KBM-7 (cell line): ENCODE results near the gene DENND5B.
"Not testable (repeated sequence)": the region's sequence is repeated elsewhere in the genome, so short reads cannot be mapped to it uniquely, and the experiment has no call there.

Experiments used
- DNase-seq: peaks from one replicate; pipeline ENCODE4 v3.0.0-alpha.2; 2015
- in situ Hi-C: fragments of 300-500 bp; cut with MboI; formaldehyde crosslinking; loops from 2 replicates; pipeline ENCODE4 v1.14.3; 2020; ENCODE audit warnings: low sequenced_read_pairs, low pct_unique_long_range_greater_than_20kb, mixed read lengths

The DENND5B gene

DNA sequence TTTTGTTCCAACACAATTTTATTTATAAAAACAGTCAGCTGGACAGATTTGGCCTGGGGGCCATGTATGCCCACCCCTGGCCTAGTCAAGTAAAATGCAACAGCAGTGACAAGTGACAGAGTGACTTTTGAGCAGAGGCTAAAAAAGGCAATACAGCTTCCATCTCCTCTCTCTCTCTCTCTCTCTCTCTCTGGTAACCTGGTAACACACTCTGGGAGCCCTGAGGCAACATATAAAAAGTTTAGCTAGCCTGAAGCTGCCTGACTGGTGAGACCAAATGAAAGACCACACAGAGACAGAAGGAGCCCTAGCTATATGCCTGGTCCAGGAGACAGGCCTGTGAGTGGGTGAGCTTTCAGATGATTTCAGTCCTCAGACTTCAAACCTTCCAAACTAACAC lies 105.4 kb downstream of the DENND5B start:
- in situ Hi-C loops: no loop called here

DNA sequence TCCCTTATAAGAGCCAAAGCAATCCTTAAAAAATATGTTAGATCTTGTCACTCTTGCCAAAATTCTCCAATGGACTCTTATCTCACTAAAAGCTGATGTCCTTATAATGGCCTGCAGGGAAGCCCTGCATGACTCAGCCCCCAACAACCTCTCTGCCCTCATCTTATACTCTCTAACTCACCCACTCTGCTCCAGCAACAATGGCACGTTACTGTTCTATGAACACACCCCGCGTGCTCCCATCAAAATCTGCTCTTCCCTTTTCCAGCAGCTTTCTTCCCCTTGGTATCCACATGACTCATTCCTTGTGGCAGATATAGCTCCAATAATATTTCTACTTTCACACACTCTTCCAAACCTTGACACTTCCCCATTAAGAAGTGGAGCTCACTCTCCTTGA lies 108.1 kb downstream of the DENND5B start:
- no peak for DNase-seq
- in situ Hi-C loops: no loop called here

More for the DNA sequence above, 105.4 kb downstream of the DENND5B start:
- no peak for DNase-seq

DNA sequence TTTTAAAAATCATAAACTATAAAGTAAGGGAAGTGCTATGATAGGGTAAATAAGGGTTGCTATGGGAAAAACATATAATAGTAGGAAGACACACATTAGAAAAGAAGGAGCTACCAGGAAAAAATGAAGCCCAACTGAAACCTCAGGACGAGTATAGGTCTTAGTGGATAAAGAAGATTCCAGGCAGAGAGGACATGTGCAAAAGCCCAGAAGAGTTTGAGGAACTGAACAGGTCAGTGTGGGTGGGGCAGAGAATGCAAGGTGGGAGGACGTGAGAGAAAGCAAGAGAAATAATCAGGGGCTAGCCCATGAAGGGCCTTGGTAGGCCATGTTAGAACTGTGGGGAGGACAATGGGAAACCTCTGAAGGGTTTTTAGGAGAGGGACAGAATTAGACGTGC lies 109.5 kb downstream of the DENND5B start:
- no peak for DNase-seq
- in situ Hi-C loops: no loop called here

DNA sequence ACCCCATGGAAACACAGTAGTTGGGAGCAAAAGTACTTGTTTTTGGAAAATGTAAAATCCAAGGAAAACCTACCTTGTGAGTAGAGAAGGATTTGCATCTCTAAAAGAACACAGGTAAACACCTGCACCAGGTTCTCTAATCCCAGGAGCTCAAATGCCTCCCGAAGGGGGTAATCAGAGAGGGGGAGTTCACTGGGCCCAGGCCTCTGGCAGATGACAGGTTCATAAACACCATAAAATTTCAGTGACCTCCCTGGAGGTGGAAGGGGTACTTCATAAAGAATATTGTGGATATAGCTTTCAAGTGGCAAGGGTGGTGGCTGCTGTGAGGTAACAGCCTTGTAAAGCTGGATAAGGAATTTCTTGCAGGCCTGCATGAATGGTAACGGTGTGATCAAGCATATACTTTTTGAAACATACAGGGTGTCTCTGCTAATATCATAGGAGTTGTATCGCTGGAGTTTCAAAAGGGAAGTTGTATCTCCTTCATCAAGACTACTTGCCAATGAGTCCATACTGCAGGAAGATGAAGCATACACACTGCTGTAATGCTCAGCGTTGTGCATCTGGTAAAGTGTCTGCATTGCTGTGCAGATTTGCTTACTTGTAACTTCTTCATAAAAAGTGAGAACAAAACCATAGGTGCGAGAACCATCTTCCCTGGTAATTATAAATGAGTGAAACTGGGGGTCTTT lies 111.3 kb downstream of the DENND5B start:
- in situ Hi-C loops: no loop called here
- no peak for DNase-seq

DNA sequence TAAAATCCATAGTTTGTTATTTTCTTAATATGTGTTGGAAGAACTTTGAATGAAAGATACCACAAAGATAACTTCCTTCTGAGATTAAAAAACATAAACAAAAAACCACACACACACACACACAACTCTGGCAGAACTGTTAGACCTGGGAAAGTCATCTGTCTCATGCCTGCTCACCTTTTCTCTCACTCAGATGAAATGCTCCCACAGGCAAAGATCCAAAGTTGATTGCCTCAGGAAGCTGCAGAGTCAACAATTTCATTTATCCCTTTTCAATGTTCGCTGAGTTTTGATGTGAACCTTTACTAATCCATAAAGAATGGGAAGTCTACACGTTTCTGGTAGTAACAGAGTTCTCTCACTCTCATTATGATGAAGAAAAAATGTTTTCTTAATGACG lies 112.0 kb downstream of the DENND5B start:
- no peak for DNase-seq
- in situ Hi-C loops: no loop called here

DNA sequence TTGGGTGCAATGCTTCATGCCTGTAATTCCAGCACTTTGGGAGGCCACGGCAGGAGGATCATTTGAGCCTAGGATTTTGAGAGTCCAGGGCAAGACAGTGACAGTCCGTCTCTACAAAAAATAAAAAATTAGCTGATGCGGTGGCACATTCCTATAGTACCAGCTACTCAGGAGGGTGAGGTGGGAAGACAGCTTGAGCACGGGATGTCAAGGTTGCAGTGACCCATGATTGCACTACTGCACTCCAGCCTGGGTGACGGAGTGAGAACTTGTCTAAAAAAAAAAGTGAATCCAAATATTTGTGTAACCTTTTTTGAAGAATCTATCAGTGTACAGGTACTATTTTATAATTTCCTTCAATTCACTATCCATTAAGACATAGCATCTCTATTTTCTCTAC lies 112.5 kb downstream of the DENND5B start:
- DNase-seq: no peak
- in situ Hi-C loops: no loop called here

DNA sequence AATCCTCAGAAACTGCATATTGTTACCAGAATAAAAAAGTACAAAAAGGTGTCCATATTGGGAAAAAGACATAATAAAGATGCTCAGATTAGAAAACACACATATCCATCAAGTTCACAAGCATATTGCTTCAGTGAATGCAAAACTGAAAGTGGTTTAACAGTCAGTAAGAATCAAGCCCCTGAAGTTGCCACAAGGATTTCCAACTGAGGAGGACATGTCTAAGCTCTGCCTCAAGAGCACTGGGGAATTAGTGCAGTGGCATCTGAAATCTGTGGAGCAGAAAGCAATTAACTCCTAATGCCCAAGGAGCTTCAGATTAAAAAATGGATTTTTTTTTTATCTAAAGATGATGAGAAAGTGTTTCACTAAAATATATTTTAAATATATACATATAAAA lies 113.2 kb downstream of the DENND5B start:
- in situ Hi-C loops: no loop called here
- no peak for DNase-seq

DNA sequence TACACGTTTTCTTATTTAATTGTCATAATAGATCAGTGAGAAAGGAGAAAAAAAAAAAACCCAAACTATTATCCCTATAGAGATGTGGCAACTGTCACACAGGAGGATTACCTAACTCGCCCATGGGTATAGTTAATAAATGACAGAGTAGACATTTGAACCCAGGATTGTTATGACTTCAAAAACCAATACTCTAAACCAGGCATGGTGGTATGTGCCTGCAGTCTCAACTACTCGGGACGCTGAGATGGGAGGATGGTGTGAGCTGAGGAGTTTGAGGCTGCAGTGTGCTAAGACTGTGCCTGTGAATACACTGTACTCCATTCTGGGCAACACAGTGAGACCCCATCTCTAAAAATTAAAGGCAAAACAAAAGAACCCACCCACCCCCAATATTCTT lies 114.5 kb downstream of the DENND5B start:
- no peak for DNase-seq
- in situ Hi-C loops: no loop called here

DNA sequence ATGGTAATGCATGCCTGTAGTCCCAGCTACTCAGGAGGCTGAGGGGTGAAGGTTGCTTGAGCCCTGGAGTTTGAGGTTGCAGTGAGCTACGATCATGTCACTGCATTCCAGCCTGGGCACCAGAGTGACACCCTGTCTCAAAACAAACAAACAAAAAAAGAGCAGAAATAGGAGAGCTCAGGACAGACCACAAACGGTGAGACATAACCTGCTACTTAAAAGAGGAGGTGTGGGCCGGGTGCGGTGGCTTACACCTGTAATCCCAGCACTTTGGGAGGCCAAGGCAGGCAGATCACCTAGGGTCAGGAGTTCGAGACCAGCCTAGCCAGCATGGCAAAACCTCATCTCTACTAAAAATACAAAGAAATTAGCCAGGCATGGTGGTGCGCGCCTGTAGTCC lies 115.3 kb downstream of the DENND5B start:
- not testable (repeated sequence) for DNase-seq

DNA sequence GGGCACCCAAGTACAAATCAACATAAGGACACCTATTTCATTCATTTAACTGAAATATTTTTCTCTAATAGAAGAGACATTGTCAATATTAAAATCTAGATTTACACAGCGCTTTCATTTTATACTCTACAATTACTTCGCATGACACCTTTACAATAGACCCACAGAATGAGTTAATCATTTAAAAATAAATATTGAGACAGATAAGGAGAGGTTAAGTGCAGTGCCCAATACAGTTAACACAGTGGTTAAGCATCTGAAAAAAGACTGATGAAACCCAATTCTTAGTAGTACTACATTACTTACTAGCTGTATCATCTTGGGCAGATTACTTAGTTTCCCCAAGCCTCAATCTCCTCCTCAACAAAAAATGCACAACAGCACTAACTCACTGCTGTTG lies 116.2 kb downstream of the DENND5B start:
- DNase-seq: no peak

More for the DNA sequence above, 115.3 kb downstream of the DENND5B start:
- in situ Hi-C loops: not testable (repeated sequence)

DNA sequence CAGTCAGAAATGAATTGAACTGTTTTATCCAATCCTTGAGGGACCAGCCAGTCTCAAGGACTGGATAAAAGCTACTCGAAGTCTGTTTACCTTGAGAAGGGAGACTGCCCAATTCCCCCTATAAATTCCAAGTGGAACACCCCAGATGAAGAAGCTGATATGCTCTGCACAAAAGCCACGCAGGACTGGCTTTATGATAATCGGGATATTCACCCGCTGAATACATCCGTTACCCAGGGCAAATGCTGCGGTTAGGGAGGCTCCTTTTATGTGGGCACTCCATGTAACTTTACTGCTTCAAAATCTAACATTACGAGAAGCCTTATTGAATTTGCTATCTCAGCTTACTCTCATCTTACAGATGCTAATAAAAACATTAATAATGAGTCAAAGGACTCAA lies 119.1 kb downstream of the DENND5B start:
- in situ Hi-C loops: no loop called here
- DNase-seq: no peak

More for the DNA sequence above, 116.2 kb downstream of the DENND5B start:
- in situ Hi-C loops: no loop called here

DNA sequence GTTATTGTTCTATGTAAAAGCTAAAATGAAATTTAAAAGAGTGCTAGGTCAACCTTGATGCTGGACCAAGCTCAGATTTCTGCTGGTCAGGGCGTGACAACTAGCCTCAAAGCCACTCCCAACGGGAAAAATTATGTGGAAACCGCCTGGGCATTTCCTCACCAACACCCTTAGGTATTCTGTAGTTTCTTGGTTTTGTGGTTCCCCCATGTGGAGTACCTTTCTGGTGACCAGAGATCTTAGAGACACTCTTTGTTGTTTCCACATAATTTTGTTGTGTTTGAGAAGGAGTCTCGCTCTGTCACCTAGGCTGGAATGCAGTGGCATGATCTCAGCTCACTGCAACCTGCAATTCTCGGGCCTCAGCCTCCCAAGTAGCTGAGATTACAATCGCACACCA lies 119.9 kb downstream of the DENND5B start:
- DNase-seq: no peak
- in situ Hi-C loops: no loop called here

DNA sequence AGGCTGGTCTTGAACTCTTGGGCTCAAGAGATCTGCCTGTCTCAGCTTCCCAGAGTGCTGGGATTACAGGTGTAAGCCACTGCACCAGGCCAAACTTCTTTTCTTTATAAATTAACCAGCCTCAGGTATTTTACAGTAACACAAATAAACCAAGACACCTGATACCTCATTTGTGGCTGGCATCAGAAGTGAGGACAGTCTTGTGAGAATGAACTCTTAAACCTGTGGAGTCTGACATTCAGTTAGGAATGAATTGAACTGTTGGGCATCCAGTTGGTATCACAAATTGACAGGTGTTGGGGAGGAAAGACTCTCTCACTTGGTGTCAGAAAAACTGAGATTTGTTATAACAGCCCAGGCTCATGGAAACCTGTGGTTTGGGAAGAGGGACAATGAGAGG lies 120.5 kb downstream of the DENND5B start:
- no peak for DNase-seq
- in situ Hi-C loops: no loop called here

DNA sequence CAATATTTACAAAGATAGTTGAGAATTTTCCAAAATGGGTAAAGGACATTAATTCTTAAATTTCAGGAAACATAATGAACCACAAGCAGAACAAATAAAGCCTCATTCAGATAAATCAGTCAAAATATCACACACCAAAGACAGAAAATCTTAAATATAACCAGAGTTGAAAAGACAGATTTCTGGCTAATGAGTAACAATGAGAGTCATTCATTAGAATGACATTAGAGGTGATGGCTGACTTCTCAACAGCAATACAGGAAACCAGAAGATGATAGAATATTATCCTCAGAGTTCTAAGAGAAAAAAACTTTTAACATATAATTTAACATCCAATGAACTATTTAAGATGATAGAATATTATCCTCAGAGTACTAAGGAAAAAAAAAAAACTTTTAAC lies 124.2 kb downstream of the DENND5B start:
- in situ Hi-C loops: no loop called here
- DNase-seq: no peak

DNA sequence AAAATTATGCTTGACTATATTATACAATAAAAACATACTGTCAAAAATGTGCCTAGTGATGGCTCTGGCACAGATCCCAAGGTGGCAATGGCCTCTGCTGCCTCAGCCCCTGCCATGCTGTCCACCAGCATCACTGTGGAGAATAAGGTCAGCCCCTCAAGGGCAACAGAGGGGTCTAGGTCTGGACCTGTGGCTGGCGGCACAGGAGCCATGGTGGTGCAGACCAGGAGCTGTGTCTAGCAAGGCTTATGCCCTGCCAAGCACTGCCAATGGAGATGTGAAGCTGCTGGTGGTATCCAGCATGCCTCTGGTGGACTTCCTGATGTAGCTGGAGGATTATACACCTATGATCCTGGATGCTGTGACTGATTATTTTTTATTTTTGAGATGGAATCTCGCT lies 125.9 kb downstream of the DENND5B start:
- DNase-seq: no peak
- in situ Hi-C loops: no loop called here

DNA sequence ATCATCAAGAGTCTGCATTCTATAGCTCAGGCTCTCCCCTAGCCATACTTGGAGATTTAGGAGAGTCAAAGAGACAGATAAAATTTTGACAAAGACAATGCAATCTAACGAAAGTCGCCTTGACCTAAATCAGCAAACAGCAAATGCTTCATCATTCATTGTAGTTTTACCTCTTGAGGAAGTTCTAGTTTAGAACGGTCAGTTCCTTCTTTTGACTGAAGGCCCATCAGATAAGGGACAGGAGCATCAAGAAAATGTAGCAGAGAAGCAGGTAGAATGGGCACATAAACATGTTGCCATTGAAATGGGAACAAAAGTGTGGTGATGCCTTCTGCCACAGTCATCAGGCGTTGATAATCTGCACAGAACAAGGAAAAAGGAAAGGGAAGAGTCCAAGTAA lies 130.9 kb downstream of the DENND5B start:
- no peak for DNase-seq
- in situ Hi-C loops: no loop called here

DNA sequence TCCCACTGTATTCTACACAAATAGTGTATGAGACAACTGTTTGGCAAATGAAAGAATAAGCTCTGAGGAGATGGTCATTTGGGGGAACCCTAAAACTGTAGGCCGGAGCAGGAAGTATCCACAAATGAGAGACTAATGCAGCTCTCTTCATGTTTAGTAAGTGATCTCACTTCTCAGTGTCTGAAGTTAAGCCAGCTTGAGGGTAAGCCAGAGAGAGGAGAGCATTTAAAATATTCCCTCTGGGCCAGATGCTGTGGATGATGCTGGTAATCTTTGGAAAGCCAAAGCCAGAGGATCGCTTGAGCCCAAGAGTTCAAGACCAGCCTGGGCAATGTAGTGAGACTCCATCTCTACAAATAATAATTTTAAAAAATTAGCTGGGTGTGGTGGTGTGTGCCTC lies 134.4 kb downstream of the DENND5B start:
- no peak for DNase-seq
- in situ Hi-C loops: no loop called here

DNA sequence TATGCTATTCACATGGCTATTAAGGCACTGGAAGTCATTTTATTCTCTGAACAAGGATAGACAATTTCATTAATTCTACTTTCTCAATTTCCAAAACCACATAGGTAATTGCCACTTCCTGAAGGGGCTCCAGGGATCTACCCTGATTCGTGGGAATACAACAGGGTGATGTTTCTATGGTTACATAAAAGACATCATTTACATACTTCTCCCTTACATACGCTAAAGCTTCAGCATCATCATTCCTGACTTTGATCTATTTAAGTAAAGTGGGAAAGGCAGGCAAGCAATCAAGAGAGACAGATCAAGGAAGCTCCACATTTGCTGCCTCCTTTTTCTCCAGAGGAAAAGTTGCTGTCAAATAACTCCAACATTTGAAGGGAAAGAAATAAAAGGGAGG lies 146.2 kb downstream of the DENND5B start:
- no peak for DNase-seq
- in situ Hi-C loops: no loop called here

DNA sequence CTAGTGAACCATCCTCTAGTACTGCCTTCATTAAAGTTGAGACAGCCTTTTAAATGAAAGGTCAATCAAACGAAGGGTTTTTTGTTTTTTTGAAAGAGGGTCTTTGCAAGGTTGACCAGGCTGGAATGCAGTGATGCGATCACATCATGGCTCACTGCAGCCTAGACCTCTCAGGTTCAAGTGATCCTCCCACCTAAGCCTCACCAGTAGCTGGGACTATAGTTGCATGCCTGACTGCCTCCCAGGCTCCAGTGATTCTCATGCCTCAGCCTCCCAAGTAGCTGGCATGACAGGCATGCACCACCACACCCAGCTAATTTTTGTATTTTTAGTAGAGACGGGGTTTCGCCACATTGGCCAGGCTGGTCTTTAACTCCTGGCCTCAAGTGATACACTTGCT lies 150.3 kb downstream of the DENND5B start:
- DNase-seq: no peak
- in situ Hi-C loops: no loop called here

DNA sequence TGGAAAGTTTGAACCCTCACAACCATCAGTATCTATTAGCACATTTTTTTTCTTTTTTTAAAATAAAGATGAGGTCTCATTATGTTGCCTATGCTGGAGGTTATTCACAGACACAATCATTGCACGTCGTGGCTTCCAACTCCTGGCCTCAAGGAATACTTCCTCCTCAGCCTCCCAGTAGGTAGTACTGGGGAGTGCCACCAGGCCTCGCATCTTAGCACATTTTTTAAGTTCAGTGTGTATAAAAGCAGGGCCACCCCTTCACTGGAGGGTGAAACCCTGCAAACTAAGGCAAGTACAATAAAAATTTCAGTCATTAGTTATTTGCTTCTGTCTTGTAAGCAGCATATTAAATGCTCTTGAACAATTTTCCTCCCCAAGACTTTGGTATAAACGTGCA lies 150.8 kb downstream of the DENND5B start:
- in situ Hi-C loops: no loop called here
- no peak for DNase-seq

DNA sequence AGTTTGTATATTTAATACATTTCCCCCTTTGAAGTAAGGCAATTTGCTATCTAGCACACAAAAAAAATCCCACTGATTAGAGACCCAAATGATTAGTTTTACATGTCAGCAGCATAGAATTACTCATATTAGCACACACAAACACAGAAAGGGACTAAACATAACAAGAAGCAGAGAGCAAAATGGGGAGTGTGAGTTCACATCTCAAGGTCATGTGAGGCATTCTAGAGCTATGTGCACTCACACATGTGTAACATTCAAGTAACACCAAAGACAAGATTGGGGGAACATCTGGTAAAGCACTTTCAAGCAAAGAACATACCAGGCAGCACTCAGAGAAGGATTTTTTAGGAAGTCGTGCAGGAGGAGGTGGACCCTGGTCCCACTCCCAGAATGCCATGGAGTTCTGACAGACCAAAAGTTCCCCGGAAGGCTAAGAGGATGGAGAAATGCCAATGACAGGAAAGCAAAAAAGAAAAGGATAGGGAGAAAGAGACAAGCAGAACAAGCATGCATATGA lies 159.2 kb downstream of the DENND5B start:
- in situ Hi-C loops: no loop called here
- no peak for DNase-seq
